ENCODE measurements around the gene TMEM92.

DNA sequence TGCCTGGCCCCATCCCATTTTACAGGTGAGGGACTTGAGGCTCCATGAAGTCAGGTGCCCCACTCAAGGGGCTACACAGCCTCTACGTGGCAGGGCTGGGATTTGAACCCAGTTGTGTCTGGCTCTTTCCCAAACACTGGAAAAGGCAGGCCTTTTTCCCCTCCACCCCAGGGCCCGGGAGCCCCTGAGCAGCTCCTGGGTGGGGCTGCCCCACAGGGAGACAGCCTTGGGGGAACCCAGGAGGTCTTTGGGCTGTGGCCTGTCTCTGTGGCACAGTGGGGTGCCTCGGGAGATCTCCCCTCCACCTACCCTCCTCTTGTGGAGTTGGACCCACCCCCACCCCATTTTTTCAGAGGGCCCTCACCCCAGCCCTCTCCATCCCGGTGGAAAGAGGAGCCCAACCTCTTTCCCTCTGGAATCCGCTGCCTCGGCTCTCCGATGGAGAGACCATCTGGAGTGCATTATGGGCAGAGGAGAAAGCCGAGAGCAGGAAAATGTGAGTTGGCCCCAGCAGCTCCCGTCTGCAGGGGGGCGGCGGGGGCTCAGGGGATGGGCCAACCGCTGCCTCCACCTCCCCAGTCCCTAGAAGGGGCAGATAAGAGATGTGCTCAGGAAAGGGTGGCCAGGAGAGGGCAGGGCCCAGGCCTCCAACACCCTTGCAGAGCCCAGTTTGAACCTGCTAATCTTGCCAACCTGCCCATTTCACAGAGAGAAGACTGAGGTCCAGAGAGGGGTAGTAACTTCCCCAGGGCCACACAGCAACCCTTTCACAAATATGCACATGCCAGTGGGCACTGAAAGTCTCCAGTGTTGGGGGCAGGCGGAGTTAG lies 15.4 kb upstream of the TMEM92 start:
- no peak for TF ChIP-seq GATA3 (IDR thresholded peaks at IDR 0.05; ENCODE audit: low read depth, low read length)
- TF ChIP-seq GATA2 (IDR thresholded peaks at IDR 0.05; ENCODE audit: low read depth, low read length), result no peak

Measured in SH-SY5Y (cell line).